Neuronal stem cell (in vitro differentiated cells): ENCODE results near the gene PGGHG.

Experiments used
- DNase-seq: peaks from one replicate; pipeline ENCODE4 v3.0.0-alpha.2; 2013; ENCODE audit warnings: low spot score
- H2AFZ ChIP-seq: one replicate; pipeline ENCODE4 v1.6.1; 2013; ENCODE audit warnings: mild to moderate bottlenecking, low read length, inconsistent platforms
- H2AK5ac ChIP-seq: 2 replicates; pipeline ENCODE4 v1.6.1; 2013; ENCODE audit warnings: low read depth, mild to moderate bottlenecking, inconsistent platforms, low read length, moderate library complexity, mixed read lengths
- H2BK120ac ChIP-seq: 2 replicates; pipeline ENCODE4 v1.6.1; 2013; ENCODE audit warnings: low read depth, mild to moderate bottlenecking, inconsistent platforms, low read length, moderate library complexity, mixed read lengths
- H2BK12ac ChIP-seq: one replicate; pipeline ENCODE4 v1.6.1; 2013; ENCODE audit warnings: low read length, inconsistent platforms
- H2BK15ac ChIP-seq: 2 replicates; pipeline ENCODE4 v1.6.1; 2013; ENCODE audit warnings: mild to moderate bottlenecking, low read length, inconsistent platforms, mixed read lengths
- H2BK5ac ChIP-seq: one replicate; pipeline ENCODE4 v1.6.1; 2013; ENCODE audit warnings: inconsistent platforms, mild to moderate bottlenecking, low read length, moderate library complexity
- H3K14ac ChIP-seq: one replicate; pipeline ENCODE4 v1.6.1; 2013; ENCODE audit warnings: low read length, inconsistent platforms
- H3K18ac ChIP-seq: 2 replicates; pipeline ENCODE4 v1.6.1; 2013; ENCODE audit warnings: low read length, inconsistent platforms
- H3K23ac ChIP-seq: 2 replicates; pipeline ENCODE4 v1.6.1; 2013; ENCODE audit warnings: low read depth, mild to moderate bottlenecking, mixed read lengths, low read length, inconsistent platforms; ENCODE audit not compliant: poor library complexity
- H3K27ac ChIP-seq: replicated peaks from 3 replicates; pipeline ENCODE4 v1.5.1; 2013; ENCODE audit warnings: low read length, inconsistent platforms
- H3K27me3 ChIP-seq, 3 experiments: 2 replicates each; pipeline ENCODE4 v1.6.1; 2013; ENCODE audit warnings: low read length in 3 of 3, mild to moderate bottlenecking in 2 of 3, inconsistent platforms in 1 of 3, low read depth in 1 of 3, mixed read lengths in 1 of 3, moderate library complexity in 1 of 3; ENCODE audit not compliant: control insufficient read depth in 3 of 3, insufficient read depth in 3 of 3
- H3K36me3 ChIP-seq, 2 donors: replicated peaks in 1 of 2; 2 replicates each; pipeline ENCODE4 v1.6.1; 2013; ENCODE audit warnings: low read length in 2 of 2; ENCODE audit not compliant: control insufficient read depth in 2 of 2, insufficient read depth in 2 of 2
- H3K4ac ChIP-seq: 2 replicates; pipeline ENCODE4 v1.6.1; 2013; ENCODE audit warnings: inconsistent platforms, mild to moderate bottlenecking, low read length, moderate library complexity
- H3K4me1 ChIP-seq, 2 donors: 1 replicate in 1 of 2; 2 replicates in 1 of 2; pipeline ENCODE4 v1.6.1; 2013; ENCODE audit warnings: low read length in 2 of 2, low read depth in 1 of 2; ENCODE audit not compliant: control insufficient read depth in 2 of 2, insufficient read depth in 1 of 2
- H3K4me2 ChIP-seq: one replicate; pipeline ENCODE4 v1.6.1; 2013; ENCODE audit warnings: mild to moderate bottlenecking, low read length, inconsistent platforms; ENCODE audit not compliant: insufficient read depth, poor library complexity, severe bottlenecking
- H3K4me3 ChIP-seq, 2 donors: 2 replicates each; pipeline ENCODE4 v1.5.1; 2013; ENCODE audit warnings: low read length in 2 of 2, mild to moderate bottlenecking in 2 of 2, inconsistent platforms in 1 of 2, moderate library complexity in 1 of 2
- H3K79me1 ChIP-seq: one replicate; pipeline ENCODE4 v1.6.1; 2013; ENCODE audit warnings: low read depth, mild to moderate bottlenecking, inconsistent platforms, low read length, moderate library complexity
- H3K9ac ChIP-seq: one replicate; pipeline ENCODE4 v1.6.1; 2013; ENCODE audit warnings: mild to moderate bottlenecking, low read depth, low read length, inconsistent platforms; ENCODE audit not compliant: poor library complexity
- H3K9me3 ChIP-seq, 2 donors: replicated peaks in 1 of 2; 2 replicates each; pipeline versions ENCODE3 to v1.6.1; 2013; ENCODE audit warnings: low read length in 2 of 2, mild to moderate bottlenecking in 2 of 2, inconsistent platforms in 1 of 2, low read depth in 1 of 2, mixed read lengths in 1 of 2, moderate library complexity in 1 of 2; ENCODE audit not compliant: control insufficient read depth in 2 of 2, insufficient read depth in 1 of 2
- H4K8ac ChIP-seq: one replicate; pipeline ENCODE4 v1.6.1; 2013; ENCODE audit warnings: low read depth, mild to moderate bottlenecking, inconsistent platforms, low read length, moderate library complexity
- H4K91ac ChIP-seq: one replicate; pipeline ENCODE4 v1.6.1; 2013; ENCODE audit warnings: low read length, low read depth, mild to moderate bottlenecking, inconsistent platforms; ENCODE audit not compliant: poor library complexity
- WGBS, 2 donors: extraction: QIAGEN DNeasy Blood & Tissue Kit; methylation state at CpG; one replicate each; pipeline ENCODE4 v1.1.7; 2013; ENCODE audit warnings: missing lambda C conversion rate in 2 of 2, mixed read lengths in 1 of 2; ENCODE audit not compliant: insufficient read length in 2 of 2, insufficient replicate concordance in 1 of 2; ENCODE audit errors: extremely low coverage in 2 of 2; 5-methylcytosine and 5-hydroxymethylcytosine counted together

PGGHG gene

DNA sequence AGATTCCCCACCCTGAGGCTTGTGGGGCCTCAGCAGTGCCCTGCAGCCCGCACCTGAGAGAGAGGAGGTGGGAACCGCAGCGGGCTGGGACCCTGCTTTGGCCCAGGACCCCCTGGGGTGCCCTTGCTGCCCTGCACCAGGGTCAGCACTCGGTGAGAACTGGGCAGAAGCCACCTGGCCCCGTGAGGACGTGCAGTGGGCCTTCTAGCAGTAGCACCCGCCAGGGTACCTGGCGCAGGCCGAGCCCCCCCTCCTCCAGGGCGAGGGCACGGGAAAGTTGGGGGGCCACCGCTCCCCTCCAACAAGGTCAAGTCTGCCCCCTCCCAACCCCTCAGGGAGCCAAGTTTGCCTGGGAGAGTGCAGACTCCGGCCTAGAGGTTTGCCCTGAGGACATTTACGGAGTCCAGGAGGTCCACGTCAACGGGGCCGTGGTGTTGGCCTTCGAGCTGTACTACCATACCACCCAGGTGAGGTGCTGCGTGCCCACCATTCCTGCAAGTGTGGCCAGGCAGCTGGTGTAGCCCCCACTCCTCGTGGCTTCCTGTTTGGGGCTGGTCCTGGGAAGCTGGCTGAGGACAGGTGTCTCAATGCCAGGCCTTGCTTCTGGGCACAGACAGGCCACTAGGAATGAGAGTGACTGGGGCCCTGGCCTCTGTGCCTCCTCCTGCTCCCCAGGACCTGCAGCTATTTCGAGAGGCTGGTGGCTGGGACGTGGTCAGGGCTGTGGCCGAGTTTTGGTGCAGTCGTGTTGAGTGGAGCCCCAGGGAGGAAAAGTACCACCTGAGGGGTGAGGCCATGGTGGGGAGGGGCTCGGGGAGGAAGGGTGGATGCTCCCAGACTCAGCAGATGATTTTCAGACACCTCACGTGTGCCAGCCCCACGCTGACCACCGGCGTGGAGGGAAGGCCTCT lies 3.5 kb downstream of the PGGHG start:
- H3K36me3 ChIP-seq, result peaks cover 23 to 31% of the 10 kb centered on the region in 2 donors
- H3K27me3 ChIP-seq, result peaks cover 0 to 11% (median 0%) of the 10 kb centered on the region in 3 experiments
- H2BK120ac ChIP-seq, result no peak overlapping the region
- peak overlapping the region; percentile 65 for H3K23ac ChIP-seq
- no peak overlapping the region for H3K18ac ChIP-seq
- H3K27ac ChIP-seq, result no peak overlapping the region
- no peak overlapping the region for H2BK12ac ChIP-seq
- H4K91ac ChIP-seq, result no peak overlapping the region
- peaks cover 12 to 14% of the 10 kb centered on the region in 2 donors for H3K4me1 ChIP-seq
- H4K8ac ChIP-seq, result peak overlapping the region; percentile 17
- H2BK5ac ChIP-seq, result peak overlapping the region; percentile 82
- H2AK5ac ChIP-seq, result no peak overlapping the region
- no peak overlapping the region for H2BK15ac ChIP-seq
- no CpG with 5 or more reads among the region's 29 CpGs for WGBS, 2 donors
- DNase-seq, result no peak
- H3K4me3 ChIP-seq, result no peak overlapping the region
- no peak overlapping the region for H3K9ac ChIP-seq
- H3K9me3 ChIP-seq, result no peaks in the 10 kb centered on the region
- H3K4ac ChIP-seq, result no peak overlapping the region
- peaks cover 7% of the 10 kb centered on the region for H3K79me1 ChIP-seq
- H3K14ac ChIP-seq, result no peak overlapping the region
- no peak overlapping the region for H2AFZ ChIP-seq
- no peak overlapping the region for H3K4me2 ChIP-seq

DNA sequence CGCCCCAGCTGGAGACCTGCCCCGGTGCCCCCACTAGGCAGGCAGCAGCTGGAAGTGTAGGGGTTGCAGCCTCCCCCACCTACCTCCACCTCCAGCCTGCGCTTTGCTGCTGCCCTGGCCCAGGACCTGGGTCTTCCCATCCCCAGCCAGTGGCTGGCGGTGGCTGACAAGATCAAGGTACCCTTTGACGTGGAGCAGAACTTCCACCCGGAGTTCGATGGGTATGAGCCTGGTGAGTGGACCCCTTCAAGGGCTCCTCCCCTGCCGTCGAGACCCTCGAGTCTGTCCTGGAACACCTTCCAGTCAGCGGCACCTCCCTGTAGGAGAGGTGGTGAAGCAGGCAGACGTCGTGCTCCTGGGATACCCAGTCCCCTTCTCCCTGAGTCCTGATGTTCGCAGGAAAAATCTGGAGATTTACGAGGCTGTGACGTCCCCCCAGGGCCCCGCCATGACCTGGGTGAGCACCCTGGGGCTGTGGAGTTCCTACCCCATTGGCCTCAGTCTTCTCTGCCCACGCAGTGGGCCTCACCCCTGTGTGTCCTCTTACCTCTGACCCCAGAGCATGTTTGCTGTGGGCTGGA lies 4.4 kb downstream of the PGGHG start:
- no peak overlapping the region for H2BK12ac ChIP-seq
- no peak overlapping the region for H3K4me2 ChIP-seq
- no peak overlapping the region for H2AFZ ChIP-seq
- H3K9me3 ChIP-seq, result no peaks in the 10 kb centered on the region
- H3K4me1 ChIP-seq, result peaks cover 10 to 12% of the 10 kb centered on the region in 2 donors
- H4K91ac ChIP-seq, result no peak overlapping the region
- H3K4ac ChIP-seq, result no peak overlapping the region
- H3K36me3 ChIP-seq, result peaks cover 23 to 31% of the 10 kb centered on the region in 2 donors
- H3K4me3 ChIP-seq, result no peak overlapping the region
- H3K27me3 ChIP-seq, result peaks cover 0 to 2% (median 0%) of the 10 kb centered on the region in 3 experiments
- no peak overlapping the region for H3K14ac ChIP-seq
- no peak overlapping the region for H2BK15ac ChIP-seq
- H3K79me1 ChIP-seq, result peaks cover 6% of the 10 kb centered on the region
- no peak overlapping the region for H2BK120ac ChIP-seq
- H3K23ac ChIP-seq, result no peak overlapping the region
- no peak overlapping the region for H3K27ac ChIP-seq
- H2AK5ac ChIP-seq, result no peak overlapping the region
- no peak overlapping the region for H4K8ac ChIP-seq
- no peak overlapping the region for H3K9ac ChIP-seq
- no CpG with 5 or more reads among the region's 18 CpGs for WGBS, 2 donors
- H2BK5ac ChIP-seq, result no peak overlapping the region
- DNase-seq, result no peak
- no peak overlapping the region for H3K18ac ChIP-seq

DNA sequence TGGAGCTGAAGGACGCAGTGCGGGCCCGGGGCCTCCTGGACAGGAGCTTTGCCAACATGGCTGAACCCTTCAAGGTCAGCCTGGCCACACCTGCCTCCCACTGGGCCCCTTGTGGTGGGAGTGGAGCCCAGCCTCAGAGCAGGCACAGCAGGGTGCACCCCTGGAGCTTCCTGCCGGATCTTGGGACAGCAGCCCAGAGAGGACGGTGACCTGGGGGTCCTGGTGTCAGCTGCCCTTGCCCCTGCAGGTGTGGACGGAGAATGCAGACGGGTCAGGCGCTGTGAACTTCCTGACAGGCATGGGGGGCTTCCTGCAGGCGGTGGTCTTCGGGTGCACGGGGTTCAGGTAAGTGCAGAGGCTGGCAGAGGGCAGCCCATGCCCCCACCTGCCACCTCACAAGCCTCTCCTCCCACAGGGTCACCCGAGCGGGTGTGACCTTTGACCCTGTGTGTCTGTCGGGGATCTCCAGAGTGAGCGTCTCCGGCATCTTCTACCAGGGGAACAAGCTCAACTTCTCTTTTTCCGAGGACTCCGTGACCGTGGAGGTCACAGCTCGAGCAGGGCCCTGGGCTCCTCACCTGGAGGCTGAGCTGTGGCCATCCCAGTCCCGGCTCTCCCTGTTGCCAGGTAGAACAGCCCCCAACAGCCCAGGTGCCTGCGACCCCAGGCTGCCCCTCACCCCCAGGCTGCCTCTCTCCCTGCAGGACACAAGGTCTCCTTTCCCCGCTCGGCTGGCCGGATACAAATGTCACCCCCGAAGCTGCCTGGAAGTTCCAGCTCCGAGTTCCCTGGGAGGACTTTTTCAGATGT lies 5.1 kb downstream of the PGGHG start:
- H3K23ac ChIP-seq, result no peak overlapping the region
- H3K4me3 ChIP-seq, result no peak overlapping the region
- H2AFZ ChIP-seq, result no peak overlapping the region
- peaks cover 23 to 31% of the 10 kb centered on the region in 2 donors for H3K36me3 ChIP-seq
- H3K9me3 ChIP-seq, result no peaks in the 10 kb centered on the region
- H3K27ac ChIP-seq, result no peak overlapping the region
- H2BK120ac ChIP-seq, result no peak overlapping the region
- no peak overlapping the region for H2BK5ac ChIP-seq
- H3K4me2 ChIP-seq, result no peak overlapping the region
- peak overlapping the region; percentile 10 for H2BK12ac ChIP-seq
- no peak overlapping the region for H2BK15ac ChIP-seq
- no peak overlapping the region for H3K4ac ChIP-seq
- no peak overlapping the region for H3K9ac ChIP-seq
- H3K79me1 ChIP-seq, result peaks cover 5% of the 10 kb centered on the region
- no peak overlapping the region for H4K91ac ChIP-seq
- H3K27me3 ChIP-seq, result no peaks in the 10 kb centered on the region
- H4K8ac ChIP-seq, result peak overlapping the region; percentile 82
- H2AK5ac ChIP-seq, result no peak overlapping the region
- no peak for DNase-seq
- no peak overlapping the region for H3K18ac ChIP-seq
- no peak overlapping the region for H3K14ac ChIP-seq
- no CpG with 5 or more reads among the region's 27 CpGs for WGBS, 2 donors
- peaks cover 10 to 11% of the 10 kb centered on the region in 2 donors for H3K4me1 ChIP-seq
